Ureter (tissue), 1 donor: ENCODE data around the gene ALPI. TPM values are rescaled to one million over a fixed set of nuclear protein-coding genes. Genes with fewer than 3 reads are reported as not detected.

Experiments
- DNase-seq: peaks from one replicate; pipeline ENCODE4 v3.0.0-alpha.2; 2020; ENCODE audit warnings: low spot score
- total RNA-seq: library from RNA; stranded (reverse); gene quantifications from one replicate; pipeline ENCODE4 v1.2.4, GENCODE V29; 2023
- donor health status: DM: yes; HTN: yes; CAD: no.

The ALPI gene
- total RNA-seq, 1 donor from 2014 or later, result not detected

DNA sequence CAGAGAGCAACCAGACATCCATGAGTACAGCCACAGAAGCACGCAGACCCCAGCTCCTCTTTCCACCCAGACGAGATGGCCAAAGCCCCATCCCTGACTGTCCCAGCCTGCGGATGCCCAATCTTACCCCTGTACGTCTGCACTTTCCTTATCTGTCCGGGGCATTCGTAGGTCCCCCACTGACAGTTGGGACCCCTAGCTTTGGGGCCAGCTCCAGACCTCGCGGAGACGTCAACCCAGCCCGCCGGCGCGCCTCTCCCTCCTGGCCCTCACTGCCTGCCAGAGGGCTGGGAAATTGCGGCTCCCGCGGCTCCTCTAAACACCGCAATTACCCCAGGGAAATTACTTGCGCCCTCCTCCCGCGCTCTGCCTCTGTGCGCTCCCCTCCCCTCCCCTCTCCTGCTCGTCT is 29.4 kb downstream of the ALPI start:
- no peak for DNase-seq

DNA sequence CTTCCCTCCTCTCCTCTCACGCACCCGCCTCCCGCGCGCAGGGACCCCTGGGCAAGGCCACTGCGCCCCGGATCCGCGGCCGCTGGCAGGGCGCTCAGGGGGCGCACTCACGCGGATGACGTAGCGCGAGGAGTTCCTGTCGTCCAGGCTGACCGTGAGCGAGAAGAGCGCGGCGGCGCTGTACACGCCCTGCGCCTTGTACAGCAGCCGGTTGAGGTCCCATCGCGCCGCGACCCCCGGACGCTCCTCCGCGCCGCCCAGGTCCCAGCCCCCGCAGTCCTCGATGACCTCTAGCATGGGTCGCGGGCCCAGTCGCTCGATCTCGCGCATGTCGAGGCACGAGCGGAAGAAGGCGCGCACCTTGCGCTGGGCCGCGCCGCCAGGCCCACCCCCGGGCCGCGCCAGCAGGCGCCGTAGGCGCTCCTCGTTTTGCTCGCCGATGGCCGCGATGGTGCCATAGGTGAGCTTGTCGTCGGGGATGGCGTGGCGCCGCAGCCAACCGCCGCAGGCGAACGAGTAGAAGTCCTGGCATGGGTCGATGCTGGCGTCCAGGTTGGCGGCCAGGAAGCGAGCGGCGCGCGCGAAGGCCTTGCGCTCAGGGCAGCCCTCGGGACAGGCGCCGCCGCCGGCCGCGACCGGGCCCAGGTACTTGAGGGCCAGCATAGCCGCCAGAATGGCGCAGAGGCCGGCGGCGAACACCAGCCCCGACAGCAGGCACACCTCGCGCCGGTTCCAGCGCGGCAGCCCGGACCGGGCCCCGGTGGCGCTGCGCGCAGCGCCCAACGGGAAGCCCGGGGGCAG is 30.0 kb downstream of the ALPI start:
- DNase-seq, result no peak

DNA sequence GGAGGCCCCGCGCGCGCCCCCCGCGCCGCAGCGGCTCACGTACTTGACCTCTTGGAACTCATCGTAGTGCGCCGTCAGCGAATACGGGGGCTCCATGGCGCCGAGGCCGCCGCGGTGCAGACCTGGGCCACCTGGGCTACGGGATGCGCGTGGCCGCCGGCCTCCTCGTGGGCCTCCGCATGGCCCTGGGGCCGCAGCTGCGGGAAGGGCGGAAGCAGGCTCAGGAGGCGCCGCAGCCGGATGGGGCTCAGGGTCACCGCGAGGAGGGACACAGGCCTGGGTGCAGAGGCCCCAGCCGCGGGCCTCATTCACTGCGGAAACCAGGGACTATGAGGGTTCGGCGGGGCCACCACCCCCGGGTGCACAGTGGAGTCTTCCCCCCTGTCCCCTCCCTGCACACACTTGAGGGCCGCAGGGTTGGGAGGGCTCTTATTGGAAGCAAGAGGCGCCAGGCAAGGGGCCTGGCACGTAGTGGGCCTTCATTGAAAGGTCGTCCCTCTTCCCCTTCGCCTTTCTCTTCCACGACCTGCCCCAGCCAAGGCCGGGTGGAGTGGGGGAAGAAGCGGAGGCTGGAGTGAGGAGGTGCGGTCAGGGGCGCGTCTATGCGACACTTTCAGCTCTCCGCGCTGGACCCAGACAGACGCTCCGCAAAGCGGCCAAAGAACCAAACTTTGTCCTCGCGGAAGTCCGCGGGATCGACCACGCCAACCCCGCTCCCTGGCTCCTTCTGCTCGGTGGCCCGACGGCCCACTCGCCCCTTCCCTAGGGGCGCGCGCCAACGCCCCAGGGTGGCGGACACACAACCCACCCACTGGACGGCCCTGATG is 30.8 kb downstream of the ALPI start:
- DNase-seq, result no peak

DNA sequence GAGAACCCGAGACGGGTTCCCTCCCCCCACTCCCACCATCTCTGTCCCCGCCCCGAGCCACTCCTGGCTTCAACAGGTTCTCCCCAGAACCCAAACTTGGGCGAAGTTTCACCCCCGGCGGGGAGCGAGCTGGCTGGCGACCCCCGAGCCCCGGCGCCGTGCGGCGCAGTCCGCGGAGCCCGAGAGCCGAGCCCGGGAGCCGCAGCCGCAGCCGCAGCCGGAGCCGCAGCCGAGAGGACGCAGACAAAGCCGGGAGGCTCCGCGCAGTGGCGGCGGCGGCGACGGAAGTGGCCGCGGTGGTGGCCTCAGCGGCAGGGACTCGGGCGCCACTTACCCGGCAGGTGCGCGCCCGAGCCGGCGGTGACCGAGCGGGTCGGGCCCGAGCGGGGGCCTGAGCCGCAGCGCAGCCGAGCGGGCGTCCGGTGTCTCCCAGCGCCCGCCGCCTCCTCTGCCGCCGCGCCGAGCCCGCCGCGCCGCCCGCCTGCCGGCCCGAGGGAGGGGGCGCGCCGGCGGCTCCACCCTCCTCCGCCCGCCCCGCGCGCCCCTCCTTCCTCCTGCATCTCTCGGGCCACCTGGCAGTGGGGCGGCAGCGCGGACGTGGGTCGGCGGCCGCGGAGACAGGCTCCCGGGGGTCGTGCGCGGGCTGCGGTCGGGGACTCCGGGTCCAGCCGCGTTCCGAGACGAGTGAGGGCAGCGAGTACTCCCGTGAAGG is 31.6 kb downstream of the ALPI start, which contains the start of gene ECEL1:
Gene ECEL1 (minus strand): TSS at position 450 of the 712 bp plus-strand sequence. CDS start 1,181 bp downstream, outside the sequence.
- DNase-seq, result no peak

DNA sequence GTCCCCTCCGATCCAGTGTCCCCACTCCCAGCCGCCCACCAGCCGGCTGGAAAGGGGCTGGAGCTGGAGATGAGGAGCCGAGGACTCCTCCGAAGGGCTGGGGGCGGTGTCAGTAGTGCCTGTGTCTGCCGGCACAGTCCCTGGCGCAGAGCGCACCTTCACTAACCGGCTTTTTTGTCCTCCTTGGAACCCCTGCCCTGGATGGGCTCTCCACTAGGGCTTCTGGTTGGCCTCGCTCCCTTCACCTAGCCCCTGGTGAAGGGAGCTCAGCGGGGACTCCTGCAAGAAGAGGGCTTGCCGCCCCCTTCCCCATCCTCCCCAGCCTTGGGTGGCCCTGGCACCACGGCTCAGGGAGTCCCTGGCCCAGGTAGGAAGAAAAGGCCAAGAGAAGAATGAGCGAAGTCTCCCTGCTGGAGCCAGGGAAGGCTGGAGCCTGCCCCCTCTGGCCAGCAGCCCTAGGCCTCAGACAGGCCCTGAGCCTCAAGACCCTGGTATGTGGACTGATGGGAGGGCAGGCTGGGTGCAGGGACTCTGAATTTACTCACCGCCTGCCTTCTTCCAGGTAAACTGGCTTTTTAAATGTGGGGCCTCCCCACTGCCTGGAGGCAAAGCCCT is 32.3 kb downstream of the ALPI start:
- no peak for DNase-seq

DNA sequence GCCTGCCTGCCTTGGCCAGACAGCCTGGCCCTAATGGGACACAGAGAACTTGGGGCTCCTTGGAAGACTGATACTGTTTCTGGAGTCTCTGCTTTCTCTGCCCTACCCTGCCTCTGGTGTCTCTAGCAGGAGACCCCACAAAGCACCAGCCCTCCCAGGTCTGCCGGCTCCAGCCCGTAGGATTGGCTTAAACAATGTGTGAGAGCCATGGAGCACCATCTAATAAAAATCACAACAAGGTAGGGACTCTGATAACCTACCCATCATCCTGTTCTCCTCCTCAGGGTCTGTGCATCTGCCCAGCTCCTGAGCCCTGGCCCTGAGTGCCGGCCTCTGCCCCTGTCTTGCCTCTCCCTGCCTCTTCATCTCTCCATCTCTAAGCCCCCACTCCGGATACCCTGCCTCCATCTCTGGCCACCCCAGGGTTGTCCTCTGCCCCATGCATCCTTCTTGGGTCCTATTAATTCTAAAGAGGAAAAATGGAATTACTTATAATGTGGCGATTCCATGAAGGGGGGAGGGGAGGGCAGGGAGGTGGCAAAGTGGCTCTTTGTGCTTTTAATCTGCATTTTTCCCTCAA is 32.9 kb downstream of the ALPI start:
- DNase-seq, result no peak

DNA sequence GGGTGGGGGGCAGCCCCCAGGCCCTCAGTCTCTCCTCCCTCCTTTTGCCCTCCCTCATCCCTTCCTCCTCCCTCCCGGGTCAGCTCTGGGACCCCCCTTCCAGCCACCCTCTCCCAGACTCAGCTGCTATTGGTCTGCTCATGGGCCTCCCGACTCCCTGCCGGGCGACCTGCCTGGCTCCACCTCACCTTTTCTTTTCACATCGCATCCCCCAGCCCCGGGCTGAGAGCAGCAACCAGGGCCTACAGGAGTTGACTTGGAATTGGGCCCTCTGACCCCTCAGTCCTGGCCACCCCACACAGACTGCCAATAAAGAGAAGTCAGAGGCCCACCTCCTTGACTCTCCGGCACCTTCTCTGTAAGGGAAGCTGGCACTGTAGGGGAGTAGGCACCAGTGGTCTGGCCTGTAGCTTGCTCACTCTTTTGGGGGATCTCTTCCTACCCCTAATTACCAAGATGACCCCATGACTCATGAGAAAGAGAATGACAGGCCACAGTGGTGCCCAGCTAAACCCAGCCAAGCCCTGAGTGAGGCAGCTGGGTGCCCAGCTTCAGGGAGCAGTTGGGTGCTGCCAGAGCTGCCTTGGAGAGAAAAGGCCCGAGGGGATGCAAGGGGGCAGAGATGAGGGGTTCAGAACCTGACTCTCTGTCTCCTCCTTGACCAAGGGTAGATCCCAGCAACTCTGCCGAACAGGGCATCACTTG is 33.7 kb downstream of the ALPI start:
- no peak for DNase-seq

DNA sequence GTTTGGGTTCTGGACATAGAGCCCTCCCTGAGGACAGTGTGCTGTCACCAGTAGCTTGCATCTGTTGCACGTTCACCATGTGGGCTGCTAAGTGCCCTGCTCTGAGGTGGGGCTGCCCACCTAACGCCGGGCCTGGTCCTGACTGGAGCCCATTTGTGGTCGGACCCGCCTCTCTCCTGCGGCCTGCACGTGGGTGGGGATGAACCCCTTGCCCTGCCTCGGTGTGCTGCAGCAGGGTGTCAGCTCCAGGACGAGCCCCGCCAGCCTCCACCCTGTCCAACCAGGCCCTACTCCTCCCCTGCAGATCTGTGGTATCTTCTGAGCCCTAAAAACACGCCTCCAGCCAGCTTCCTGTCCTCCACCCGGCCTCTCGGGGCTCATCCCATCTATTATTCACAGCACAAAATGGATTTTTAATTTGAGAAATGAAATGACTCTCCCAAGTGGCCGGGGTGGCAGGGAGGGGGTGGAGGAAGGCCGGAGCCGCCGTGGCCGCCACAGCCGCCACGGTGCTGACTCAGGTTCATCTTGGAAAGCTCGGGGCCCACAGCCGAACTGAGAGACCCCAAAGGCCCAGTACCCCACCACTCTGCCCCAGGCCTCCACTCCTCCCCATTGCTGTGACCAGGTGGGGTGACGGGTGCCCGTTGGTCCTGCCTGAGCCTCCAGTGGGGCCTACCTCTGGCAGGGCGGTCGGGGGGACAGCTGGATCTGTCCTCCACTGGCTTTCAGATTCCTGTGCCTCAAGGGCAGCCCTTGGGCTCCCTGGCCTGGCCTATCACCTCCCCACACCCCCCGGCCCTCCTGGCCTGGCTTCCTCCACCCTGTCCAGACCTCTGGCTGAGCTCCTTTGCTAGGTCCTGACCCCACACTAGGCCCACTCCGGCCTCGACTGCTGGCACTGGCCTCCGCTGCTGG is 34.5 kb downstream of the ALPI start:
- no peak for DNase-seq

DNA sequence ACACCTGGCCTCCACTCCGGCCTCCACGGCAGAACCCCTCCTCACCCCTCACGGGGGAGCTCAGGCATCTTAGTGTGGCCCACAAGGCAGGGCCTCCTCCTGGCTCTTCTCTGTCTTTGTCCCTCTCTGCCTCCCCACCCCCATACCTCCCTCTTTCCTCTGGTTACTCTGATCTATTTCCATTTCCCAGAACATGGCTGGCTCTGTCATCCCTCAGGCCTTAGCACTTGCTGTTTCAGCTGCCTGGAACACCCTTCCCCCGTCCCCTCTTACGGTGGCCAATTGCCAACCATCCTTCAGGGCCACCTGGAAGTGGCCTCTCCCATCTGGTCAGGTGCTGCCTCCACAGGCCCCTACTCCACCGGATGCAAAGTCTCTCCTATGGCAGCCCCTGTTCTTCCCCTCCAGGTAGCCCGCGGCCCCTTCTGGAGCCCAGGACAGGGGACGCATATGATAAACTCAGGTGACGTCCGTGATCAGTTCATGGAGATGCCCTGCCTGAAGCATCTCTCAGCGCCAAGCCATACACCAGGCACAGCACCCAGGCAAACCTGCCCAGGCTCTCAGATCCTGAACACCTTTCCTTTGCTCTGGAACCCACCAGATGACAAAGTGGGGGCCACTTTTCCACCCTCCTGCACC is 35.3 kb downstream of the ALPI start:
- DNase-seq, result no peak

DNA sequence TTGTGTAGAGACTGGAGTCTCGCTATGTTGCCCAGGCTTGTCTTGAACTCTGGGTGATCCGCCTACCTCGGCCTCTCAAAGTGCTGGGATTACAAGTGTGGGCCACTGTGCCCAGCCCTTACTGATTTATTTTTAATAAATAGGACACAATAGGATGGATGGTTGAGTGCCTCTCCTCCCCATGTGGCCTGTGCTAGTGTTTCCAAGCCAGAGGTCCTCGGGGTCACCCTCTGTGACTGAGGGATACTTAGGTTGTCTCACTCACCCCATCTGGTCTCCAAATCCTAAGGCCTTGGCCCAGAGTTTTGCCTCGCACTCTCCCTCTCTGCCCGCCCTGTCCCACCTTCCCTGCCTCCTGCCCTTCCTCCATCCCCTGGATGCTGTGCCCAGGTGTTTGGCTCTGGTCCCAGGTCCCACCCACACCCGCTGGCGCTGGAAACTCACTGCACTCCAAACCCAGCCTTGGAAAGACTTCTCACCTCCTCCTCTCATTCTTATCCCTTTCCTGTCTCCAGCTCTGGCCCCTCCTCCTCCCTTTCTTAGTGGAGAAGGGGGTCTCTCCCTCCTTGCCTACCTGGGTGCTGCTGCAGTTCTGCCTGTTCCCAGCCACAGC is 36.4 kb downstream of the ALPI start:
- no peak for DNase-seq

DNA sequence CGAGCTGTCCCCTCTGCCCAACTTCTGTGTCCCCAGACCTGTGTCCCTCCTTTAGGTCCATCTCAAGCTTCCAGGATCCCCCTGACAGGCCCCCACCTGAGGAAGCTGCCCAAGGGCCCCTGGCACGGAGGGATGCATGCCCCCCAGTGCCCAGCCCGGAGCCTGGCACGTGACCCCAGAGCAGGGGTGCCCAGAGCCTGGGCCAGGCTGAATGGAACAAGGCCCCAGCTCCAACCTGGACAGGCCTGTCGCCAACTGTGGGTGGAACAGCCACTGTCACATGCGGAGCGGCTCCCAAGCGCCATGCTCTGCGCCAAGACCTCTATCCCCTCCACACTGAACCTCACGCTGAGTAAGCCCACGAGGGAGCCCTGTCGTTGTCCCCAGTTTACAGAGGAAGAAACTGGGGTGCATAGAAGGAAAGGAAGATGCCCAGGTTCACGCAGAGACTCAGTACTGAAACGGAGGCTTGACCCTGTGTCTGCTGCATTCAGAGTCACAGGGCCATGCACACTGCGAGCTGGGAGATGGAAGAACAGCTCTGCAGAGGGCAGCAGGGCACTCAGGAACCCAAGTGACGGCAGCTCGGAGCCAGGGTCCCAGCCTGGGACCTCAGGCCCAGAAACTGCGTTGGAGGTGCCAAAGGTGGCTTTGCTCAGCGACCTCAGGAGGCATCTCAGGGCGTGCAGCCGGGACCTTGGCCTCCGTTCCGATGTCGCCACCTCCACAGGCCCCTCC is 37.2 kb downstream of the ALPI start:
- DNase-seq, result no peak

DNA sequence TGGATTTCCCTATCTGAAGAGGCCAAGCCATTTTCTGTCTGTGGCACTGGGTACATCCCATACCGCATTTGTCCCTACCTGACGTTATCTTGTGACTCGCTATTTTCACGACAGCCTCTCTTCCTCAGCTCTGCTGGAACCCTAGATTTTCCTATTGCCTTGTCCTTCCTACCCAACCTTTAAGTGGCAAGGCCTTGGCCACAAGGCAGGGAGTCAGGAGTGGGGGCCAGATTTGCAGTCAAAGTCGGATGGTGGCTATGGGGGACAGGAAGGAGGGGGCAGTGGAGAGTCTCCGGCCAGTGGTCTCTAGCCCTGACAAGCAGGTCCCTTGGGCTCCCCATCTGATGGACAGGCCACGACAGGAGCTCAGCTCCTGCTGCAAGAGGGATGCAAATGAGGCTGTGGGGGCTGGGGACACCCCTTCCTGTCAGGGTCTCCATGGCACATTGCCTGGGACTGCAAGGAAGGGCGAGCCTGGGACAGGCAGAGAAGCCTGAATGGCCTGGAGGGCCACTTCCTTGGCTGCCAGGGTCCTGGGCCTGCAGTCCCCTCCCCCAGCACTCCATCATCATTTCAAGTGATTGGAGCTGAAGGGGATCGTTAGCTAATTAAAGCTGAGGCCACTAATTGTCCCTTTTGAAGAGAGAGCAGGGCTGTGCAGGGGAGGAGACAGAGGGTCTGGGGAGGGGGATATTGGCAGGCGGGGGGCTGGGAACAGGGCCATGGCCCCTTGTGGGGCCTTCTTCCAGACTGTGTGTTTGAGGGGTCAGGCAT is 37.9 kb downstream of the ALPI start:
- no peak for DNase-seq

DNA sequence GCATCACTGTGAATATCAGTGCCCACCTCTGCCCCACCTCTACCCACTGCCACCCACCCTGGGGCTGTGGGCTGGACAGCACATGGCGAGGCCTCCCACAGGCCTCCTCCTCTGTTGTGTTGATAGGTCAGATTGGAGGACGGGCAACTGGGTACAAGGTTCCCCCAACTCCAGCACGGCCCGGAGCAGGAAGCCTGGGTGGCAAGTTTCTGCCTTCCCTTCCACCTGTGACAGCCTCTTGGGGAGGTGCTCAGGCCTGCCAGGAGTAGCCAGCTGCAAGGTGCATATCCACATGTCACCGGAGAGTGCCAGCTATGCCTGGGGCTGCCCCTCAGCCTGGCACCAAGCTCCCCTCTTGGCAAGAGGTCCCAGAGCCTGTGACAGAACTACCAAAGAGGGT is 38.6 kb downstream of the ALPI start:
- no peak for DNase-seq

DNA sequence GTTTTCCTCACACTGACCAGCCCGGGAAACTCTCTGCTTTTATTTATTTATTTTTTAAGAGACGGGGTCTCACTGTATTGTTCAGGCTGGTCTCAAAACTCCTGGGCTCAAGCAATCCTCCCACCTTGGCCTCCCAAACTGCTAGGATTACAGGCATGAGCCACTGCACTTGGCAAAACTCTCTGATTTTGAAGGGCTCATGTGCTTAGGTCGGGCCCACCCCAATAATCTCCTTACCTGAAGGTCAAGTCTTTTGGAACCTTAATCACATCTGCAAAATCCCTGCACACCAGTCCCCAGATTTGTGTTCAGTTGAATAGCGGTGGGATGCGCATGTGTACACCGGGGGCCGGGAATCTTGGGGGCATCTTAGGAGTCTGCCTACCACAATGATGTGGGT is 39.3 kb downstream of the ALPI start:
- no peak for DNase-seq

DNA sequence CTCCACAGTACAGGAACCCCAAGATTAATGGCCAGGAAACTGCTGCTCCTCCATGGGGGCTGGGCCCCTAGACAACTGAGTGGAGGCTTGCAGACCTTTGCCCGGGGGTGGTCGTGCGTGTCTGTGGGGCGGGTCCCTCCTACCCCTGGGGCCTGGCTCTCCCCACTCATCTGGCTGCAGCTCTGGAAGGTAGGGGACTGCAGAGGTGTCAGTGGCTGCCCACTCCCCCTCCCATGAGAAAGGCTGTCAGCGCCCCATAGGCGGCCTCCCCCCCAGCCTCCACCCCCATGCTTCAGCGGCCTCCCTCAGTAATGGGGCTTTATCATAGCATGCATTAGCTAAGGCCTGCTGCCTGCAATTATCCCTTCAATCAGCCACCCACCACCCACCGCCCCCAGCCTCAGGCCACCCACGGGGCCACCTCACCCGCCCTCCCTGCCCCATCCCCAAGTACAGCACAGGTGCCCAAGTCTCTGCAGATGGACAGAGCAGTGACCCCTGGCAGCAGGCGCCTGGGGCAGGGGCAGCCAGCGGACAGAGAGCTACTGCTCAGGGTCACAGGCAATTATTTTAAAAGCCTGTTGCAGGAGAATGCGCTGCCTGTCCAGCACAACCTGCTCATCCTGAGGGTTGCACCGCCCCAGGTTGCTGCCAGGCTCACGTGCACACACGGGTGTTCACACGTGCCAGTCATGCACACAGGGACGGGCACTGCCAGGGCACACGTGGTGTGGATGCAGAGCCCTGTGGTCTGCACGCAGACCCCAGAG is 40.7 kb downstream of the ALPI start:
- DNase-seq, result no peak

DNA sequence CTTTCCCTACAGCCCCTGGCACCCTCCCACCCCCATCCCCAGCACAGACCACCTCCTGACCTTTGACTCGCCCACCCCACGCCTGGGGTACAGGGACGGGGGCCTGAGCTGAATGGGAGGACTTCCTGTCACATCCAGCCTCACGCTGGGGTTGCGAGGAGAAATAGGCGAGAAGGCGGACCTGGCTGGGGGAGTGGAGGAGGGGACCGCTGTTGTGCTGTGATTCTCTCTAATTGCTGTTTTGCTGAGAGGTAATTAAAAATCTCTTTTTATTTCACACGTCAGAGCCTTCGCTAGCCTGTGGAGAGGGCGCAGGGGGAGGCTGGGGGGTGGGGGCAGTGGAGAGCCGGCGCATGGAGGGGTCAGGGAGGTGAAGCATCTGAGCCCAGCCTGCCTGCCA is 41.4 kb downstream of the ALPI start:
- no peak for DNase-seq

DNA sequence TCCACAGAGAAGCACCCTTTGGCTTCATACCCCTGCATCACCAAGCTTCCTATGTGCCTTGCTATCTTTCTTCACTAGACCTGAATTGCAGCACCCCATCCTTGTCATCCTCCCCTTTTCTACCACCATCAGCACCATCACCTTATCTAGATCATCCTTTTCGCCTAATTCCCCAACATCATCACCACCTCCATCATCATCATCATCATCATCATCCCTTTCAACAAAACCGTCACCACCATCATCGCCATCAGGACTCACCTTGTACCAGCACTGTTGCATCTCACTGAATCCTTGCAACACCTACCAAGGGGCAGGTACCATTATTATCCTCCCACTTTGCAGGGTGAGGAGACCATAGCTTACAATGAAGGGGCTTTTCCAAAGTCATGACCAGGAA is 42.5 kb downstream of the ALPI start:
- DNase-seq, result no peak
